HUES64 (cell line): ENCODE measurements around the gene GMDS.
"Not testable (repeated sequence)": the region's sequence is repeated elsewhere in the genome, so short reads cannot be mapped to it uniquely, and the experiment has no call there.

Experiments used
- H3K27ac ChIP-seq: 2 replicates; pipeline ENCODE4 v1.7.0; 2013; ENCODE audit warnings: low read depth, low read length, inconsistent platforms
- H3K27me3 ChIP-seq: 2 replicates; pipeline ENCODE4 v1.6.1; 2013; ENCODE audit warnings: mild to moderate bottlenecking, low read length; ENCODE audit not compliant: insufficient read depth
- H3K36me3 ChIP-seq: 2 replicates; pipeline ENCODE4 v1.6.1; 2013; ENCODE audit warnings: mild to moderate bottlenecking, low read length; ENCODE audit not compliant: insufficient read depth
- H3K4me1 ChIP-seq: 2 replicates; pipeline ENCODE4 v1.6.1; 2013; ENCODE audit warnings: mild to moderate bottlenecking, low read length, moderate library complexity; ENCODE audit not compliant: insufficient read depth
- H3K4me3 ChIP-seq: 2 replicates; pipeline ENCODE4 v1.5.1; 2013; ENCODE audit warnings: mild to moderate bottlenecking, low read length, moderate library complexity
- H3K9ac ChIP-seq: 2 replicates; pipeline ENCODE4 v1.6.1; 2013; ENCODE audit warnings: mild to moderate bottlenecking, low read depth, low read length
- H3K9me3 ChIP-seq: 2 replicates; pipeline ENCODE4 v1.6.1; 2013; ENCODE audit warnings: low read depth, low read length; ENCODE audit not compliant: insufficient read depth
- WGBS: fragments of 150-250, 120-280 bp; methylation state at CpG from one replicate; pipeline ENCODE4 v1.1.7; 2013; ENCODE audit warnings: missing lambda C conversion rate; 5-methylcytosine and 5-hydroxymethylcytosine counted together

Gene GMDS

GRCh38 chr6:1679031-1679687 is 566.2 kb downstream of the GMDS start:
- no peak overlapping the region for H3K9ac ChIP-seq
- WGBS = 87% methylated on average over 12 of the region's 13 CpGs
- no peak overlapping the region for H3K27ac ChIP-seq

GRCh38 chr6:1678201-1678600 is 567.2 kb downstream of the GMDS start:
- no peak overlapping the region for H3K9ac ChIP-seq
- WGBS = 37% methylated on average over 3 of the region's 3 CpGs

More at GRCh38 chr6:1679031-1679687, 566.2 kb downstream of the GMDS start:
- Histone ChIP-seq H3K36me3 (no peaks in the 10 kb centered on the region), H3K4me3 (no peak overlapping the region), H3K27me3 (no peaks in the 10 kb centered on the region), H3K9me3 (no peaks in the 10 kb centered on the region), H3K4me1 (no peaks in the 10 kb centered on the region)

GRCh38 chr6:1672379-1672778 is 573.0 kb downstream of the GMDS start:
- H3K9ac ChIP-seq = no peak overlapping the region
- no peaks in the 10 kb centered on the region for H3K27me3 ChIP-seq
- 73% methylated on average over 1 of the region's 2 CpGs for WGBS
- H3K27ac ChIP-seq = no peak overlapping the region
- no peaks in the 10 kb centered on the region for H3K36me3 ChIP-seq
- H3K4me3 ChIP-seq = no peak overlapping the region
- no peaks in the 10 kb centered on the region for H3K9me3 ChIP-seq
- H3K4me1 ChIP-seq = no peaks in the 10 kb centered on the region

More at GRCh38 chr6:1678201-1678600, 567.2 kb downstream of the GMDS start:
- H3K4me3 ChIP-seq = no peak overlapping the region
- no peaks in the 10 kb centered on the region for H3K9me3 ChIP-seq
- no peaks in the 10 kb centered on the region for H3K27me3 ChIP-seq
- H3K27ac ChIP-seq = no peak overlapping the region
- H3K4me1 ChIP-seq = no peaks in the 10 kb centered on the region
- H3K36me3 ChIP-seq = no peaks in the 10 kb centered on the region

- Histone ChIP-seq H3K9ac (no peak overlapping the region), H3K27ac (no peak overlapping the region), H3K4me3 (no peak overlapping the region), H3K9me3 (no peaks in the 10 kb centered on the region), H3K27me3 (no peaks in the 10 kb centered on the region), H3K36me3 (no peaks in the 10 kb centered on the region), H3K4me1 (no peaks in the 10 kb centered on the region)
- 78% methylated on average over 15 of the region's 16 CpGs for WGBS
These were observed 574.5 kb downstream of the GMDS start for GRCh38 chr6:1670711-1671462.

- Histone ChIP-seq H3K27ac (no peak overlapping the region), H3K27me3 (no peaks in the 10 kb centered on the region), H3K36me3 (no peaks in the 10 kb centered on the region), H3K4me1 (no peaks in the 10 kb centered on the region), H3K4me3 (no peak overlapping the region), H3K9me3 (no peaks in the 10 kb centered on the region), H3K9ac (no peak overlapping the region)
- WGBS = 96% methylated on average over 11 of the region's 11 CpGs
These were observed 575.4 kb downstream of the GMDS start for GRCh38 chr6:1669996-1670395.

GRCh38 chr6:1668456-1668855 is 576.9 kb downstream of the GMDS start:
- not testable (repeated sequence) for H3K27ac ChIP-seq, H3K4me3 ChIP-seq, H3K9ac ChIP-seq, H3K9me3 ChIP-seq, H3K4me1 ChIP-seq, H3K27me3 ChIP-seq, H3K36me3 ChIP-seq
- 93% methylated on average over 4 of the region's 5 CpGs for WGBS

- H3K4me1 ChIP-seq = no peaks in the 10 kb centered on the region
- H3K36me3 ChIP-seq = no peaks in the 10 kb centered on the region
- WGBS = 100% methylated on average over 1 of the region's 4 CpGs
- no peak overlapping the region for H3K4me3 ChIP-seq
- H3K27me3 ChIP-seq = no peaks in the 10 kb centered on the region
- no peaks in the 10 kb centered on the region for H3K9me3 ChIP-seq
- no peak overlapping the region for H3K9ac ChIP-seq
- no peak overlapping the region for H3K27ac ChIP-seq
These were observed 577.6 kb downstream of the GMDS start for GRCh38 chr6:1667805-1668175.

GRCh38 chr6:1667012-1667804 is 578.2 kb downstream of the GMDS start:
- H3K36me3 ChIP-seq = no peaks in the 10 kb centered on the region
- H3K9ac ChIP-seq = no peak overlapping the region
- H3K9me3 ChIP-seq = no peaks in the 10 kb centered on the region
- 96% methylated on average over 6 of the region's 6 CpGs for WGBS
- no peaks in the 10 kb centered on the region for H3K4me1 ChIP-seq
- no peak overlapping the region for H3K27ac ChIP-seq
- H3K4me3 ChIP-seq = no peak overlapping the region
- no peaks in the 10 kb centered on the region for H3K27me3 ChIP-seq

- Histone ChIP-seq H3K27me3 (no peaks in the 10 kb centered on the region), H3K4me1 (no peaks in the 10 kb centered on the region), H3K9ac (no peak overlapping the region), H3K4me3 (no peak overlapping the region), H3K36me3 (no peaks in the 10 kb centered on the region), H3K9me3 (no peaks in the 10 kb centered on the region), H3K27ac (no peak overlapping the region)
- 86% methylated on average over 2 of the region's 2 CpGs for WGBS
These were observed 580.2 kb downstream of the GMDS start for GRCh38 chr6:1665214-1665613.

- WGBS = 85% methylated on average over 6 of the region's 6 CpGs
- H3K4me1 ChIP-seq = no peaks in the 10 kb centered on the region
These were observed 581.1 kb downstream of the GMDS start for GRCh38 chr6:1664329-1664728.

GRCh38 chr6:1663511-1663910 is 581.9 kb downstream of the GMDS start:
- no peak overlapping the region for H3K4me3 ChIP-seq
- H3K4me1 ChIP-seq = no peaks in the 10 kb centered on the region
- no peak overlapping the region for H3K27ac ChIP-seq
- H3K36me3 ChIP-seq = no peaks in the 10 kb centered on the region
- H3K27me3 ChIP-seq = no peaks in the 10 kb centered on the region
- H3K9me3 ChIP-seq = no peaks in the 10 kb centered on the region
- WGBS = 92% methylated on average over 5 of the region's 5 CpGs
- no peak overlapping the region for H3K9ac ChIP-seq

More at GRCh38 chr6:1664329-1664728, 581.1 kb downstream of the GMDS start:
- H3K27ac ChIP-seq = no peak overlapping the region
- H3K9me3 ChIP-seq = no peaks in the 10 kb centered on the region
- H3K36me3 ChIP-seq = no peaks in the 10 kb centered on the region
- H3K27me3 ChIP-seq = no peaks in the 10 kb centered on the region
- H3K9ac ChIP-seq = no peak overlapping the region
- no peak overlapping the region for H3K4me3 ChIP-seq
